NOMO-1 (cell line): ENCODE results near the gene ATP5PD.
"Not testable (repeated sequence)": the region's sequence is repeated elsewhere in the genome, so short reads cannot be mapped to it uniquely, and the experiment has no call there.

Source experiments
- DNase-seq, 2 experiments: peaks; one replicate each; lab custom pipeline; 2025; ENCODE audit not compliant: unreplicated experiment in 2 of 2; lab: John Stamatoyannopoulos, UW

Gene ATP5PD

GRCh38 chr17:75059369-75060345 is 12.9 kb upstream of the ATP5PD start:
- peak in 1 of 2 experiments; percentile 10 for DNase-seq

GRCh38 chr17:75051941-75052340 is 5.2 kb upstream of the ATP5PD start:
- DNase-seq = no peak

DNA sequence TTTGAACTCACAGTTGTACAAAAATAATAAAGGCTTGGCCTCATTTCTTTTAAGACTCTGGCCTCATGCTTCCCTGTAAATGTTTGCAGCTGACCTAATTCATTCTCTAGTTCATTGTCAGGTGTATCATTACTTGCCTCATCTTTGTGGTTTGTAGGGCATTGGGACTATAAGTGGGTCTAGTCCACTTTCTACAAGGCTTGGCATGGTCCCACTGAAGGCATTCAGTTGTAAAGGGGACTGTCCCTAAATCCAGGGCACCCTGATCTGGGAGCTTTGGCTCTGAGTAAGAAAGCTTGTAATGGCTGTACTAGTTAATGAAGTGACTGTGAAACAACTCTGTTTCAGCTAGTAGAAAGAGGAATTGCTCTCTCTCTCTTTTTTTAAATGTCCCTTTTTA is 2.9 kb upstream of the ATP5PD start:
- DNase-seq = no peak

GRCh38 chr17:75049057-75049456 is 2.3 kb upstream of the ATP5PD start:
- DNase-seq = no peak

DNA sequence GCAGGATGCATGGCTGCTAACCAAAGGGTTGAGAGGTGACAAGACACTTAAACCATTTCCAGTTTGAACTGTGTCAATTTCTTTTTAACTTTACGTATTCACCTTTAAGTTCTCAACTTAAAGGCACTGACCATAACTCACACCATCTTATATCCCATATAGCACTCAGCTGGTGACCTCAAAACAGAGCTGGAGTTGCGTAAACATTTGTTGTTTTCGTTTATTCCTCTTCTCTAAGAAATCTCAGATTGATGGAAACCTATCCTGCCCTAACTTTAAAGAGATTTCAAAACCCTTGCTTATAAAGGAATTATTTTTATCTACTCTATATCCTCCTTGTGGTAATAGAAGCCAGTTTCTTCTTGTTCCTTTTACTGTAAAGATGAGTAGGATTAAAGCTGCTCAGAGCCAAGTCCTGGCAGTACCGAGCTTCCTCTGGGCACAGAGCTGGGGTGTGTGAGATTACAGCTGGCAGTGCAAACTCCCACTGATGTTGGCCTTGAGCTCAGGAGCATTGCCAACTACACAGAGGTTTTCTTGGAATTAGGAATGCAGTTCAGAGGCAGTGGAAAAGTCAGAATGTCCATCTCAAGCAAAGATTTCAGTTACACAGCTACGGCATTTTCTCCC is 1.6 kb upstream of the ATP5PD start:
- DNase-seq = peak in 1 of 2 experiments; percentile 13

DNA sequence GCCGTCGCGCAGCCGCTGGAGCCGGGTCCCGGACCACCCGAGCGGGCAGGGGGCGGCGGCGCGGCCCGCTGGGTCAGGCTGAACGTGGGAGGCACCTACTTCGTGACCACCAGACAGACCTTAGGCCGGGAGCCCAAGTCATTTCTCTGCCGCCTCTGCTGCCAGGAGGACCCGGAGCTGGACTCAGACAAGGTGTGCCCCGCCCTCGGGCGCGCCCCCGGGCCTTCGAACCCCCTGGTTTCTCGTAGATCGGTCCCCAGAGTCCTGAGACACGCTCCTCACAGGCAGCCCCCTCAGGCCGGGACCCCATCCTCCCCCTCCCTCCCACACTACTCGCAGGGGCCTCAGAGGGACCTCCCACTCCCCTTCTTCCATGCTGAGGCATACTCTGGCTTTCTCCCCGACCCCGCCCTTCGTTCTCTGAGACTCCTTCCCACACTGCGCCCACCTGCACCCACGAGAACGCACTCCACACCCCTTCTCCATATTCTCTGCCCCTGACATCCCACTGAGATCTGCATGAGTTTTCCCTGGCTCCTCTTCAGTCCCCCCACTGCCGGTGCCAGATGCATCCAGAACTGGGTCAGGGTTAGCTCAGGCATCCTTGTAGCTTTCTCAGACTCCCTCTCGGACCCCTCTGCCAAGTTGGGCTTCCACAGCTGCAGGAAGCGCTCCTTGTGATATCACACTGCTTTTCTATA is 779 bp upstream of the ATP5PD start:
- no peak for DNase-seq

DNA sequence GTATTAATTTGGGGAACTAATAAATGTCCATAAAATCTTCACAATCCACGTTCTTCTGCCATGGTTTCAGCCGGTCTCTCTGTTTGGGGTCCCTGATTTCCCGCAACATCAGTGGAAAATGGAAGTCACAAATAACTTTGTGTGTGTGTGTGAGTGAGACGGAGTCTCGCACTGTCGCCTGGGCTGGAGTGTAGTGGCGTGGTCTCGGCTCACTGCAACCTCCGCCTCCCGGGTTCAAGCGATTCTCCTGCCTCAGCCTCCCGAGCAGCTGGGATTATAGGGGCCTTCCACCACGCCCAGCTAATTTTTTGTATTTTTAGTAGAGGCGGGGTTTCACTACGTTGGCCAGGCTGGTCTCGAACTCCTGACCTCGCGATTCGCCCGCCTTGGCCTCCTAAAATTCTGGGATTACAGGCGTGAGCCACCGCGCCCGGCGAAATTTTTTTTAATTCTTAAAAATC is 793 bp downstream of the ATP5PD start:
- not testable (repeated sequence) for DNase-seq

DNA sequence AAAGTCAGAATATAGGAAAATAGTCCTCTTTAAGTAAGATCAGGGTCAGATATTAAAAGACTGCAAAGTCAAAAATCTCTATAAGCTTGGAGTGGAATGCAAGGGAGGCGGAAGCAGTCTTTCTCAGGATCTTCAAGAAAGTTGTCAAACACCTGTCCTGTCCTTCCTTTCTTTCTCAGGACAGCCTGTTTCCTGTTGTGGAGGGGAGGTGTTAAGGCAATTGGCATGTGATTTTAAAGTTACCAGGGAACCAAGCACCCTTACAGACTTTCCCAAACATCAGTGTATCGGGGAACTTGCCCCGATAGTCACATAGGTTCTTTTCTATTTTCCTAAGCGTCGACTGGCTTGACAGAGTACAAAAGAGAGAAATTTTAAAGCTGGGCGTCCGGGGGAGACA is 2.1 kb downstream of the ATP5PD start:
- DNase-seq = no peak

- DNase-seq = not testable (repeated sequence)
Observed at GRCh38 chr17:75043789-75044188, 3.0 kb downstream of the ATP5PD start.

DNA sequence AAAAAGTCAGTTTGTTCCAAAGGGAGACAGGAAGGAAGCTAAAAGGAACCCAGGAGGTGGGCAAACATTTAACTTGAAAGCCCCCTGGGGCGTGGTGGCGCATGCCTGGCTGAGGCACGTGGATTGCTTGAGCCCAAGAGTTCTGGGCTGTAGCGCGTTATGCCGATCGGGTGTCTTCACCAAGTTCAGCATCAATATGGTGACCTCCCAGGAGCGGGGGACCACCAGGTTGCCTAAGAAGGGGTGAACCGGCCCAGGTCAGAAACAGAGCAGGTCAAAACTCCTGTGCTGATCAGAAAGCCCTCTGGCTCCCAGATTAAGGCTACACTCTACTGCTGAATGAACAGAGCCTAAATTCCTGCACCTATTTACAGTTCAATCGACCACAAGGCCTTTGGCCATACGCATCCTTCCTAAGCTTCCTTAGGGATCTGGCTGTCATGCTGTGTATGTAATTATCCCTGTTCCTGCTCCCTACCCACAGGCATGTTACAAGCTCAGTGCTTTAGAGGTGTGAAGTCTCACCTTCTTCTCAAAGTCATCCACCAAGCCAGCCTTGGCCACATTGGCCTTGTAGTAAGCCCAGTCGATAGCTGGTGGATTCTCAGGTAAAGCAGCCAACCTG is 5.0 kb downstream of the ATP5PD start:
- no peak for DNase-seq

- no peak for DNase-seq
Observed at GRCh38 chr17:75039238-75039637, 7.5 kb downstream of the ATP5PD start.

DNA sequence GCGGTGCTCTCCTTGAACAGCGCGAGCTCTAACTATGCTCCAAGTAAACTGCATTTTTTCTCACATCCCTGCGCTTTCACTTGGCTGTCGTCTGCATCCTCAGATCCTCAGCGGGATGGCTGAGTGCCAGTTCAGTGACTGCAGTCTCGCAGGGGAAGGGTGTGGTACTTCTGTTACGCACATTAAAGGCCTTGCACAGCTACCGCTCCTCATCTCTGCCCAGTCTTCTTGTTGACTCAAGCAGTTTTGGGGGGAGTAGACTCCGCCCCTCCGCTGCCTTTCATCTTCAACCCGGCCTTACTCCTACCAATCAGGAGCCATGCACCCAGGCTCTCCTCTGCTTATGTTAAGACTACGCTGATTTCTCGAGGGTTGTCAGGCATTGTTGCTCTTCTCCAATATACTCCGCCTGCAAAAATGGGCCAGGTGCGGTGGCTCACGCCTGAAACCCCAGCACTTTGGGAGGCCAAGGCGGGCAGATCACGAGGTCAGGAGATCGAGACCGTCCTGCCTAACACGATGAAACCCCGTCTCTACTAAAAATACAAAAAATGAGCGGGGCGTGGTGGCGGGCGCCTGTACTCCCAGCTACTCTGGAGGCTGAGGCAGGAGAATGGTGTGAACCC is 10.0 kb downstream of the ATP5PD start:
- no peak for DNase-seq

- peak; percentile 84 for DNase-seq
Observed at GRCh38 chr17:75034236-75034908, 12.4 kb downstream of the ATP5PD start.

DNA sequence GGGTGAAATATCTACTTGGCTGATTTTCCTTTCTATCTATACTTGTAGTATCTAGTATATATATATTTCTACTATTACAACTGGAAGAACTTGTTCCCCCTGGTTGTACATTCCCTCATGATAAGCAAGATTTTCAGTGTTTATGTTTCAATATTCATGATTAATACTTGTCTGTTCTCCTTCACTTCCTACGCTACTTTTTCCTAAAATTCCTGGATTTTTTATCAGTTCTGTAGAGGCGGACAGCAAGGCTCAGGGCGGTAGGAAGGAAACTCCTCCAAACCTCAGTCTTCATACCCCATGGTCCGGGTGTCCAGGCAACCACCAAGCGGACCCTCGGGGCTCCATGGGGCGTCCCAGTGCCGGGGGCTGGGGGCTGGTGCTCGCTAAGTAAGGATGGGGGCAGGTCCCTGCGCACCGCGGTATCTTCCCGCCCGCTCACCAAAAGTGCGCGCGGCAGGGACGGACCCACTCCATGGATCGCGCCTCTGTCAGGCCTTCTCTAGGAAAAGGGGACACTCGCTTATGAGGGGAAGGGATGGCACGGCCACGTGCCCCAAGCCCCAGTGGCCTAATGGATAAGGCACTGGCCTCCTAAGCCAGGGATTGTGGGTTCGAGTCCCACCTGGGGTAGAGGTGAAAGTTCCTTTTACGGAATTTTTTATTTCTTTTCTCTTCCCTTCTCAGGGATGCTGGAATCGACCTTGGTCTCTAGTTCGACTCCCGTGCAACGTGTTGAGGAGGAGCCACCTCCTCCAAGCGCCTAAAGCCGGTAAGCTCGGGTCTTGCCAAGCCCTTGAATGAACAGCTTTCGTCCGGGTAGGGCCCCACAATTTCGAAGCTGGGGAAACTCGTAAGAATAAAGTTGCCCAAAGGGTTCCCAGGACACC is 13.2 kb downstream of the ATP5PD start:
- peak; percentile 52 to 74 for DNase-seq

GRCh38 chr17:75032720-75033280 is 14.0 kb downstream of the ATP5PD start:
- DNase-seq = no peak

DNA sequence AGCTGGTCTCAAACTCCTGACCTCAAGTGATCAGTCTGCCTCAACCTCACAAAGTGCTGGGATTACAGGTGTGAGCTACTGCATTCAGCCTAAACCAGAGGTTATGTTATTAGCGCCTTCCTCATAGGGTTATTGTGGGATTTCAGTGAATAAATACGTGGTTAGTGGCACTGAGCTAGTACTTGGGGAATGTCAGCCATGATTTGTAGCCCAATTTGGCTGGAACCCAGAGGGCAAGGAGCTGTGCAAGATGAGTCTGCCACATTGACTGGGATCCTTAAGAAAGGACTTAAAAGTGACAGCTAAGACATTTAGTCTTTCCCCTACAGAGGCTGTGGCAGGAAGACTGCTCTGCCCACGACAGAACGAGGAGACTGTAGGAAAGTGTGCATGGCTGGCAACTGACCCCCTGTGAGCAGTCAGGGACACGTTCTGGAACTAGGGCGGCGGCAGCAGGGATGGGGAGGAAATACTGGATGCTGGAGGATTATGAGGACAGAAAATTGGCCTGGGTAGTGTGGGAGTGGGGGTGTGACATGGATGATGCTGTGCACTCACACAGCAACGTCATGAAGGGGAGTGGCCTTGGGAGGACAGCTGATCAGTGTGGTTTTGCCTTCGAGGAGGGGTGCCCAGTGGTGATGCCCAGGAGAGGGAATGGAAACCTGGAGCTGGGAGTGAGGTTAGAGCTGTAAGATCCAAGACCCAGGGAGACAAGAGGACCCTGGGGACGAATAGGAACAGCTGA is 14.6 kb downstream of the ATP5PD start:
- peak in 1 of 2 experiments; percentile 17 for DNase-seq

DNA sequence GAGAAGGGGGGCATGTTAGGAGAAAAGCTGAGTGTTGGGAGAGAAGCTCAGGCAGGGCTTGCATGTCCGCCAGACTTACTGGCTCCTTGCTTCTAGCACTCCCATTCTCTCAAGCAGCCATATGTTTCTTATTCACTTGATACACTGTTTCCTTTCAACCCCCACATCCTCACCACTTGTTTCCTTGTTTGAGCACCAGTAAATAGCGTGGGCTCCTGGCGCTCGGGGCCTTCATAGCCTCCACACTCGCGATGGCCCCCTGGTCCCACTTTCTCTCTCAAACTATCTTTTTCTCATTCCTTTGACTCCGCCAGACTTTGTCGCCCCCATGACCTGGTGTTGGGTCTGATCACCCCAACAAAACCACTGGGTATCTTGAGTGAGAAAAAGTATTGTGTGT is 16.6 kb downstream of the ATP5PD start:
- no peak for DNase-seq

DNA sequence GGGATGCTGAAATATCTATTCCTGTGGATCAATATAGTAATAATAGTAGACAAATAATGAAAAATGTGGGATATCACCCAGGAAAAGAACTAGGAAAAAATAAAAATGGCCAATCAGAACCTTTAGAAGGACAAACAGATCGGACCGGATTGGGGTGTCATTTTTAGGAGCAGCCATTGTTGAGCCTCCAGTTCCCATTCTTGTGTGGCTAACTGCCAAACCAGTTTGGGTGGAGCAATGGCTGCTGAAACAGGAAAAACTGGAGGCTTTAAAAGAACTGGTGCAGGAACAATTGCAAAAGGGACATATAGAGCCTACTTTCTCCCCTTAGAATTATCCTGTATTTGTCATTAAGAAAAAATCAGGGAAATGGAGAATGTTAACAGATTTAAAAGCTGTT is 20.1 kb downstream of the ATP5PD start:
- not testable (repeated sequence) for DNase-seq
